SK-N-SH treated with all-trans-retinoic acid at 6 μM for 48 hours (cell line): ENCODE measurements around the gene CARS1.

ENCODE experiments used
- ATAC-seq: fragments of 200-7000 bp; cut with Tn5 transposase; 3 replicates; pipeline ENCODE4 v1.9.1; 2020; ENCODE audit warnings: mild to moderate bottlenecking, moderate library complexity
- ARNTL ChIP-seq: fragments of 450-650 bp; formaldehyde crosslinking; IDR thresholded peaks from 2 replicates; pipeline ENCODE4 v1.5.0; 2020; ENCODE audit warnings: low read depth, mild to moderate bottlenecking, moderate library complexity, borderline replicate concordance
- BACH2 ChIP-seq: fragments of 250-450 bp; sonication (Bioruptor Pico); IDR thresholded peaks from 2 replicates; pipeline ENCODE4 v1.9.0; 2021; ENCODE audit warnings: mild to moderate bottlenecking, borderline replicate concordance
- CREB5 ChIP-seq: fragments of 250-450 bp; sonication (Bioruptor Pico); IDR thresholded peaks from 2 replicates; pipeline ENCODE4 v1.5.1; 2020; ENCODE audit warnings: low read depth, mild to moderate bottlenecking, moderate library complexity
- CSDC2 ChIP-seq: fragments of 250-450 bp; sonication (Bioruptor Pico); IDR thresholded peaks from 2 replicates; pipeline ENCODE4 v1.5.0; 2020; ENCODE audit warnings: mild to moderate bottlenecking, moderate library complexity
- CSRNP3 ChIP-seq: fragments of 250-450 bp; sonication (Bioruptor Pico); IDR thresholded peaks from 2 replicates; pipeline ENCODE4 v1.5.1; 2021; ENCODE audit warnings: mild to moderate bottlenecking, moderate library complexity
- ESRRG ChIP-seq: fragments of 250-450 bp; sonication (Bioruptor Pico); IDR thresholded peaks from 2 replicates; pipeline ENCODE4 v1.6.1; 2021; ENCODE audit warnings: mild to moderate bottlenecking
- ISL1 ChIP-seq: fragments of 250-450 bp; sonication (Bioruptor Pico); IDR thresholded peaks from 2 replicates; pipeline ENCODE4 v2.1.2; 2022; ENCODE audit warnings: mild to moderate bottlenecking, moderate library complexity
- OSR1 ChIP-seq: fragments of 250-450 bp; sonication (Bioruptor Pico); IDR thresholded peaks from 2 replicates; pipeline ENCODE4 v1.8.0; 2022; ENCODE audit warnings: moderate library complexity, mild to moderate bottlenecking, inconsistent platforms
- PPARA ChIP-seq: fragments of 250-450 bp; sonication (Bioruptor Pico); IDR thresholded peaks from 2 replicates; pipeline ENCODE4 v1.5.0; 2020; ENCODE audit warnings: mild to moderate bottlenecking, borderline replicate concordance
- RARB ChIP-seq: fragments of 250-450 bp; sonication (Bioruptor Pico); IDR thresholded peaks from 2 replicates; pipeline ENCODE4 v1.8.0; 2021; ENCODE audit warnings: mild to moderate bottlenecking, moderate library complexity
- SNAI2 ChIP-seq: fragments of 250-450 bp; sonication (Bioruptor Pico); IDR thresholded peaks from 2 replicates; pipeline ENCODE4 v1.5.0; 2020; ENCODE audit warnings: mild to moderate bottlenecking, moderate library complexity
- TOX ChIP-seq: fragments of 250-450 bp; sonication (Bioruptor Pico); IDR thresholded peaks from 2 replicates; pipeline ENCODE4 v1.8.0; 2021; ENCODE audit warnings: mild to moderate bottlenecking, moderate library complexity, borderline replicate concordance
- TSHZ2 ChIP-seq: fragments of 250-450 bp; sonication (Bioruptor Pico); IDR thresholded peaks from 2 replicates; pipeline ENCODE4 v1.5.0; 2020; ENCODE audit warnings: mild to moderate bottlenecking, moderate library complexity
- ZC3H10 ChIP-seq: fragments of 250-450 bp; sonication (Bioruptor Pico); IDR thresholded peaks from 2 replicates; pipeline ENCODE4 v1.5.1; 2021; ENCODE audit warnings: mild to moderate bottlenecking, moderate library complexity
- ZFP3 ChIP-seq: fragments of 250-450 bp; sonication (Bioruptor Pico); IDR thresholded peaks from 2 replicates; pipeline ENCODE4 v1.5.0; 2020; ENCODE audit warnings: mild to moderate bottlenecking, moderate library complexity
- ZNF565 ChIP-seq: fragments of 450-650 bp; formaldehyde crosslinking; conservative IDR thresholded peaks from 2 replicates; pipeline ENCODE4 v1.5.0; 2020; ENCODE audit warnings: low read depth, mild to moderate bottlenecking, moderate library complexity
- ZNF70 ChIP-seq: fragments of 450-650 bp; formaldehyde crosslinking; IDR thresholded peaks from 2 replicates; pipeline ENCODE4 v1.5.0; 2020; ENCODE audit warnings: mild to moderate bottlenecking, moderate library complexity
- ZNF8 ChIP-seq: fragments of 450-650 bp; formaldehyde crosslinking; IDR thresholded peaks from 2 replicates; pipeline ENCODE4 v1.5.0; 2020; ENCODE audit warnings: mild to moderate bottlenecking, moderate library complexity

The CARS1 gene

GRCh38 chr11:2992234-2992996 lies 64.8 kb downstream of the CARS1 start, which contains the start of gene NAP1L4:
NAP1L4 (minus strand) TSS chr11:2992329; CDS start chr11:2979220, 13,109 bp downstream.
- TF ChIP-seq ISL1 (no peak), ZNF565 (no peak), CSRNP3 (CRISPR knock-in tag) (no peak), ESRRG (CRISPR knock-in tag) (no peak)
- TF ChIP-seq, all 23 proteins: peak for 0
- peak; percentile 92 for ATAC-seq

GRCh38 chr11:2991452-2992233 lies 65.6 kb downstream of the CARS1 start:
- TF ChIP-seq RARB (CRISPR knock-in tag) (no peak), ARNTL (CRISPR knock-in tag) (no peak), PPARA (CRISPR knock-in tag) (no peak)
- peak; percentile 39 for ATAC-seq

- no peak for ATAC-seq
- no peak for TF ChIP-seq BACH2
- TF ChIP-seq ZC3H10 (CRISPR knock-in tag), result no peak
- no peak for TF ChIP-seq CSDC2 (CRISPR knock-in tag)
- TF ChIP-seq ZNF8 (CRISPR knock-in tag), result no peak
- TF ChIP-seq SNAI2 (CRISPR knock-in tag), result no peak
- TF ChIP-seq CSRNP3 (CRISPR knock-in tag), result no peak
- no peak for TF ChIP-seq ZNF565
- no peak for TF ChIP-seq ZFP3 (CRISPR knock-in tag)
- TF ChIP-seq OSR1 (CRISPR knock-in tag), result no peak
- no peak for TF ChIP-seq TSHZ2
Observed at GRCh38 chr11:2990617-2991451, 66.4 kb downstream of the CARS1 start.

- ATAC-seq, result no peak
- no peak for TF ChIP-seq CSDC2 (CRISPR knock-in tag)
- TF ChIP-seq RARB (CRISPR knock-in tag), result no peak
- TF ChIP-seq ZNF565, result no peak
- TF ChIP-seq CREB5 (CRISPR knock-in tag), result no peak
- no peak for TF ChIP-seq PPARA (CRISPR knock-in tag)
- no peak for TF ChIP-seq ISL1
- no peak for TF ChIP-seq ZC3H10 (CRISPR knock-in tag)
- TF ChIP-seq, all 23 proteins: peak for 0
Observed at GRCh38 chr11:2989551-2989950, 67.7 kb downstream of the CARS1 start.

GRCh38 chr11:2989006-2989405 lies 68.2 kb downstream of the CARS1 start:
- ATAC-seq, result no peak
- TF ChIP-seq TOX (CRISPR knock-in tag) (no peak), ZNF8 (CRISPR knock-in tag) (no peak), ZNF70 (CRISPR knock-in tag) (no peak)
